ENCODE data around the gene SKOR1. TPM values are rescaled to one million over a fixed set of nuclear protein-coding genes. Genes with fewer than 3 reads are reported as not detected.
A peak's percentile ranks its signal among the peaks of the same experiment; 100 is the strongest.

The SKOR1 gene
- total and polyA plus RNA-seq, 2 of the 13 experiments (the other 11 are each of a cell fraction or from before 2014, with no cell fraction given), result 0.09 to 0.11 TPM

- TF ChIP-seq IRF9 (CRISPR knock-in tag; IDR thresholded peaks at IDR 0.05; ENCODE audit: borderline replicate concordance), result 0 out of 2 replicates have a peak, but pooled peaks have one; percentile 48
- TF ChIP-seq KLF9 (CRISPR knock-in tag; IDR thresholded peaks at IDR 0.05; ENCODE audit: low read depth), result no peak
- TF ChIP-seq KDM3A (CRISPR knock-in tag; IDR thresholded peaks at IDR 0.05; ENCODE audit: low read depth), result no peak
- no peak for TF ChIP-seq SNRNP70 (IDR thresholded peaks at IDR 0.05; ENCODE audit: low read depth, low read length)
- no peak for TF ChIP-seq ZBTB39 (CRISPR knock-in tag; IDR thresholded peaks at IDR 0.05)
- no peak for TF ChIP-seq GABPA (IDR thresholded peaks at IDR 0.05; ENCODE audit: low read depth, low read length)
- no peak for TF ChIP-seq GABPA (CRISPR knock-in tag; IDR thresholded peaks at IDR 0.05; ENCODE audit: low read depth)
- no peak for TF ChIP-seq ZNF784 (CRISPR knock-in tag; IDR thresholded peaks at IDR 0.05; ENCODE audit: borderline replicate concordance)
- no peak for TF ChIP-seq ZNF224 (CRISPR knock-in tag; IDR thresholded peaks at IDR 0.05)
- TF ChIP-seq SETDB1 (CRISPR knock-in tag; IDR thresholded peaks at IDR 0.05; ENCODE audit: borderline replicate concordance), result no peak
- no peak for TF ChIP-seq BCL3 (CRISPR knock-in tag; IDR thresholded peaks at IDR 0.05)
- TF ChIP-seq ZNF691 (CRISPR knock-in tag; IDR thresholded peaks at IDR 0.05; ENCODE audit: borderline replicate concordance, low read depth), result no peak
- no peak for TF ChIP-seq KAT7 (CRISPR knock-in tag; IDR thresholded peaks at IDR 0.05; ENCODE audit: borderline replicate concordance)
- TF ChIP-seq ZNF550 (CRISPR knock-in tag; IDR thresholded peaks at IDR 0.05; ENCODE audit: borderline replicate concordance), result no peak
- TF ChIP-seq ZNF879 (CRISPR knock-in tag; IDR thresholded peaks at IDR 0.05), result no peak
- TF ChIP-seq ZNF329 (CRISPR knock-in tag; IDR thresholded peaks at IDR 0.05; ENCODE audit: low read depth), result no peak
- TF ChIP-seq ZNF256 (CRISPR knock-in tag; conservative IDR thresholded peaks at IDR 0.05), result no peak
- TF ChIP-seq ZNF557 (CRISPR knock-in tag; IDR thresholded peaks at IDR 0.05), result no peak
- no peak for TF ChIP-seq TRIM22 (IDR thresholded peaks at IDR 0.05)
- no peak for TF ChIP-seq ZFP36 (IDR thresholded peaks at IDR 0.05; ENCODE audit: borderline replicate concordance, low read depth, low read length, partially characterized antibody)
These were observed 8.6 kb downstream of the SKOR1 start (continued) for GRCh38 chr15:67833710-67834511.

Data from HepG2 (cell line).